Left lung (tissue), 10 donors: Measurements from ENCODE around the gene CMC1. TPM values are rescaled to one million over a fixed set of nuclear protein-coding genes. Genes with fewer than 3 reads are reported as not detected.

Experiments used
- ATAC-seq: fragments of 200-7000 bp; cut with Tn5 transposase; one replicate; pipeline ENCODE4 v1.9.1; 2020; ENCODE audit warnings: moderate library complexity
- DNase-seq, 4 donors: peaks; one replicate each; pipeline ENCODE4 v3.0.0-alpha.2; 2013 to 2020
- H3K27ac ChIP-seq, 2 donors: fragments of 200-600 bp; sonication (generic) in 1 of 2; one replicate each; pipeline versions ENCODE4 v1.5.0 to v1.8.0; 2020 to 2021
- H3K27me3 ChIP-seq, 2 donors: fragments of 200-600 bp; sonication (generic) in 1 of 2; one replicate each; pipeline versions ENCODE4 v1.5.0 to v1.8.0; 2020 to 2021
- H3K36me3 ChIP-seq, 2 donors: fragments of 200-600 bp; sonication (generic) in 1 of 2; one replicate each; pipeline versions ENCODE4 v1.5.0 to v1.8.0; 2020 to 2021
- H3K4me1 ChIP-seq, 2 donors: fragments of 200-600 bp; one replicate each; pipeline ENCODE4 v1.8.0; 2021
- H3K4me3 ChIP-seq, 2 donors: fragments of 200-600 bp; sonication (generic) in 1 of 2; one replicate each; pipeline versions ENCODE4 v1.5.0 to v1.8.0; 2020 to 2021; ENCODE audit warnings: mild to moderate bottlenecking in 1 of 2
- H3K9me3 ChIP-seq, 2 donors: fragments of 200-600 bp; sonication (generic) in 1 of 2; one replicate each; pipeline versions ENCODE4 v1.5.0 to v1.8.0; 2020 to 2021
- CTCF ChIP-seq, 2 donors: fragments of 200-600 bp; sonication (generic) in 1 of 2; IDR thresholded peaks; one replicate each; pipeline versions ENCODE4 v1.5.0 to v1.8.0; 2021; ENCODE audit warnings: antibody characterized with exemption in 2 of 2
- intact Hi-C, 2 donors: fragments of 100-400 bp; cut with DNase I; formaldehyde crosslinking; loops; one replicate each; pipeline versions ENCODE4 v1.11.2 to v1.14.2; 2022
- polyA plus RNA-seq, 6 donors: library from polyadenylated mRNA; unstranded; fragments of 120-200 nt; gene quantifications; one replicate each; pipeline ENCODE4 v1.2.1, GENCODE V29; 2013; ENCODE audit not compliant: insufficient read length in 6 of 6
- total RNA-seq, 2 donors: library from RNA; stranded (reverse); fragmentation: NEBNext Ultra II Directional; extraction: Animal tissue kit (Norgen Biotek cat#: 25700); gene quantifications; one replicate each; pipeline ENCODE4 v1.2.1, GENCODE V29; 2021
- donor health status: DM: no; HTN: yes; CAD: no.
- donor health status: DM: no; HTN: no; CAD: no.

CMC1 gene
- total and polyA plus RNA-seq, 8 donors, result 18.6 to 34.5 (median 26.9) TPM

GRCh38 chr3:28308196-28308595 is 66.8 kb downstream of the CMC1 start:
- Histone ChIP-seq H3K4me3 (no peak overlapping the region), H3K9me3 (no peaks in the 10 kb centered on the region), H3K27ac (no peak overlapping the region), H3K36me3 (no peaks in the 10 kb centered on the region), H3K4me1 (no peaks in the 10 kb centered on the region), H3K27me3 (no peaks in the 10 kb centered on the region)
- intact Hi-C loops, result no loop called here
- TF ChIP-seq CTCF (IDR thresholded peaks at IDR 0.05), result no peak
- no peak for ATAC-seq
- DNase-seq, result no peak

GRCh38 chr3:28315711-28316110 is 74.3 kb downstream of the CMC1 start:
- H3K36me3 ChIP-seq, result peaks cover 0 to 7% of the 10 kb centered on the region in 2 donors
- intact Hi-C loops, result no loop called here
- TF ChIP-seq CTCF (IDR thresholded peaks at IDR 0.05), result no peak
- ATAC-seq, result no peak
- no peak for DNase-seq
- no peaks in the 10 kb centered on the region for H3K9me3 ChIP-seq
- no peaks in the 10 kb centered on the region for H3K27me3 ChIP-seq
- no peak overlapping the region for H3K27ac ChIP-seq
- H3K4me3 ChIP-seq, result no peak overlapping the region
- H3K4me1 ChIP-seq, result no peaks in the 10 kb centered on the region

- Histone ChIP-seq H3K27me3 (no peaks in the 10 kb centered on the region), H3K4me1 (no peaks in the 10 kb centered on the region), H3K27ac (no peak overlapping the region), H3K9me3 (no peaks in the 10 kb centered on the region), H3K36me3 (peaks cover 0 to 10% of the 10 kb centered on the region in 2 donors), H3K4me3 (no peak overlapping the region)
- TF ChIP-seq CTCF (IDR thresholded peaks at IDR 0.05), result no peak
- DNase-seq (no peak), ATAC-seq (no peak)
- intact Hi-C loops, result no loop called here
These were observed 74.8 kb downstream of the CMC1 start for GRCh38 chr3:28316226-28316625.

- intact Hi-C loops, result no loop called here
- Histone ChIP-seq H3K4me1 (no peaks in the 10 kb centered on the region), H3K4me3 (no peak overlapping the region), H3K9me3 (no peaks in the 10 kb centered on the region), H3K27me3 (no peaks in the 10 kb centered on the region), H3K36me3 (peaks cover 0 to 15% of the 10 kb centered on the region in 2 donors), H3K27ac (no peak overlapping the region)
- peak; percentile 91 for ATAC-seq
- peak in 1 of 4 donors; percentile 17 for DNase-seq
- peak; percentile 43 to 50 for TF ChIP-seq CTCF (IDR thresholded peaks at IDR 0.05)
These were observed 76.1 kb downstream of the CMC1 start for GRCh38 chr3:28317438-28318022.

- peaks cover 0 to 49% of the 10 kb centered on the region in 2 donors for H3K36me3 ChIP-seq
- intact Hi-C loops, result no loop called here
- H3K27me3 ChIP-seq, result no peaks in the 10 kb centered on the region
- no peak for TF ChIP-seq CTCF (IDR thresholded peaks at IDR 0.05)
- ATAC-seq (no peak), DNase-seq (no peak)
- no peaks in the 10 kb centered on the region for H3K9me3 ChIP-seq
- H3K4me3 ChIP-seq, result no peak overlapping the region
- H3K4me1 ChIP-seq, result no peaks in the 10 kb centered on the region
- no peak overlapping the region for H3K27ac ChIP-seq
These were observed 79.6 kb downstream of the CMC1 start for GRCh38 chr3:28320981-28321380.
